ENCODE data around the gene SH2D1B.

DNA sequence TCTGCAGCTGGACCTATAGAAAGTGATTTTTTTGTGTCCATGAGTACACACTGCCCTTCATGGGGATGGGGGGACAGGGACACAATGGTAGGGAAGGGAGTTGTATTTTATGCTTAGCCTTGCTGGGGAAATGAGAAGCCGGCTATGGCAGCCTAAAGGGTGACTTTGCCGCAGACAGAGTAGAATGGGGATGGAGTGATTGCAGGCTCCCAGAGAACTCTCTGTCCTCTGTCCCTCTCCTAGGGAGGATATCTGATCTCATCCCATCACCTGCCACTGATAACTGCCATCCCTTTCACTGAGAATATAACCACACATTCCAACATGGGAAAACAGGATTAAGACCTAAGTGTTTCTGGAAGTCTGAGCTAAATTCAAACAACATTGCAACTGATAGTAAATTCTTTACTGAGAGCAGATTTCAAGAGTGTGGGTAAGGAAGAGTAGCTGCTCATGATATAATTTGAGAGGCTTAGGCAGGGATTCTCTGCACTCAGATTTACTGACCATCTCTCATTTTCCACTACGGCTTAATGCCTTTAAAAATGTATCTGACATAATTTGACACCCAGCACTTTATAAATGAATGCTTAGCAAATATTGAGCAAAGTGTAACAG, 13.9 kb downstream of the SH2D1B start:
- no peak for TF ChIP-seq CTCF (IDR thresholded peaks at IDR 0.05; ENCODE audit: insufficient read depth, low read length)
- no peak for TF ChIP-seq POLR2AphosphoS5 (IDR thresholded peaks at IDR 0.05; ENCODE audit: low read depth)
- no peak for TF ChIP-seq REST (IDR thresholded peaks at IDR 0.05; ENCODE audit: insufficient replicate concordance, low read depth)
- TF ChIP-seq GABPA (IDR thresholded peaks at IDR 0.05; ENCODE audit: low read depth) = no peak
- TF ChIP-seq SPI1 (IDR thresholded peaks at IDR 0.05; ENCODE audit: borderline replicate concordance, low read depth) = no peak
